DND-41 (cell line): ENCODE measurements around the gene TSPAN9.

Source experiments
- ATAC-seq: fragments of 200-7000 bp; cut with Tn5 transposase; 3 replicates; pipeline ENCODE4 v1.9.1; 2021; ENCODE audit warnings: low read depth; ENCODE audit not compliant: insufficient read depth
- DNase-seq: peaks from one replicate; pipeline ENCODE4 v3.0.0-alpha.2; 2020
- H2AFZ ChIP-seq: 2 replicates; pipeline ENCODE4 v1.6.0; 2012; ENCODE audit warnings: low read depth, low read length
- H3K27ac ChIP-seq: 2 replicates; pipeline ENCODE4 v1.5.1; 2012; ENCODE audit warnings: low read length, inconsistent platforms
- H3K27me3 ChIP-seq: fragments of 200-600 bp; sonication (generic); 2 replicates; pipeline ENCODE4 v1.6.0; 2012; ENCODE audit warnings: low read length, mild to moderate bottlenecking, inconsistent platforms; ENCODE audit not compliant: insufficient read depth, poor library complexity
- H3K36me3 ChIP-seq: 2 replicates; pipeline ENCODE4 v1.5.1; 2012; ENCODE audit warnings: low read length, inconsistent platforms; ENCODE audit not compliant: insufficient read depth
- H3K4me1 ChIP-seq: 2 replicates; pipeline ENCODE4 v1.5.1; 2012; ENCODE audit warnings: mild to moderate bottlenecking, low read length; ENCODE audit not compliant: insufficient read depth
- H3K4me2 ChIP-seq: 2 replicates; pipeline ENCODE4 v1.6.0; 2012; ENCODE audit warnings: mild to moderate bottlenecking, moderate library complexity, low read length, inconsistent platforms; ENCODE audit not compliant: insufficient read depth
- H3K4me3 ChIP-seq, 2 experiments: fragments of 200-600 bp in 1 of 2; shearing (Covaris generic) in 1 of 2; 2 replicates each; pipeline ENCODE4 v1.5.1; 2012 to 2016; ENCODE audit warnings: inconsistent platforms in 2 of 2, low read length in 2 of 2, mild to moderate bottlenecking in 2 of 2, low read depth in 1 of 2, moderate library complexity in 1 of 2
- H3K79me2 ChIP-seq: 2 replicates; pipeline ENCODE4 v1.6.0; 2012; ENCODE audit warnings: low read length, inconsistent platforms; ENCODE audit not compliant: insufficient read depth
- H3K9ac ChIP-seq: 2 replicates; pipeline ENCODE4 v1.6.0; 2012; ENCODE audit warnings: low read depth, mild to moderate bottlenecking, inconsistent platforms, low read length, moderate library complexity
- H3K9me3 ChIP-seq: 2 replicates; pipeline ENCODE4 v1.5.1; 2012; ENCODE audit warnings: low read length, moderate library complexity, mild to moderate bottlenecking, inconsistent platforms; ENCODE audit not compliant: insufficient read depth, severe bottlenecking
- H4K20me1 ChIP-seq: 2 replicates; pipeline ENCODE4 v1.6.0; 2012; ENCODE audit warnings: low read length; ENCODE audit not compliant: insufficient read depth
- CTCF ChIP-seq: IDR thresholded peaks from 2 replicates; pipeline ENCODE4 v1.5.1; 2012; ENCODE audit warnings: borderline replicate concordance, low read length, moderate library complexity, mild to moderate bottlenecking; ENCODE audit not compliant: poor library complexity, severe bottlenecking; ENCODE audit errors: extremely low read depth
- EZH2 ChIP-seq: IDR thresholded peaks from 3 replicates; pipeline ENCODE4 v1.6.1; 2012; ENCODE audit warnings: borderline replicate concordance, low read depth, mild to moderate bottlenecking, moderate library complexity, low read length, inconsistent platforms; ENCODE audit not compliant: severe bottlenecking

TSPAN9 gene

GRCh38 chr12:3117144-3117581 is 40.0 kb downstream of the TSPAN9 start:
- no peak overlapping the region for H3K9ac ChIP-seq
- ATAC-seq (no peak), DNase-seq (no peak)
- no peak overlapping the region for H2AFZ ChIP-seq
- H3K9me3 ChIP-seq = no peaks in the 10 kb centered on the region
- no peak overlapping the region for H3K27ac ChIP-seq
- no peak overlapping the region for H3K4me2 ChIP-seq
- H3K36me3 ChIP-seq = no peaks in the 10 kb centered on the region
- H4K20me1 ChIP-seq = peaks cover 2% of the 10 kb centered on the region
- H3K4me1 ChIP-seq = no peaks in the 10 kb centered on the region
- no peak overlapping the region for H3K4me3 ChIP-seq
- H3K79me2 ChIP-seq = no peaks in the 10 kb centered on the region
- peaks cover 7% of the 10 kb centered on the region for H3K27me3 ChIP-seq
- TF ChIP-seq EZH2 (no peak), CTCF (no peak)

- Histone ChIP-seq H3K4me3 (no peak overlapping the region), H3K9ac (no peak overlapping the region), H3K9me3 (no peaks in the 10 kb centered on the region), H3K27me3 (peaks cover 7% of the 10 kb centered on the region), H3K79me2 (no peaks in the 10 kb centered on the region), H2AFZ (no peak overlapping the region), H4K20me1 (peaks cover 2% of the 10 kb centered on the region), H3K27ac (no peak overlapping the region), H3K36me3 (no peaks in the 10 kb centered on the region), H3K4me2 (no peak overlapping the region), H3K4me1 (no peaks in the 10 kb centered on the region)
- no peak for ATAC-seq
- TF ChIP-seq EZH2 (no peak), CTCF (no peak)
- no peak for DNase-seq
Measured at GRCh38 chr12:3117591-3118015, 40.4 kb downstream of the TSPAN9 start.

GRCh38 chr12:3119192-3119755 is 42.1 kb downstream of the TSPAN9 start:
- no peaks in the 10 kb centered on the region for H3K36me3 ChIP-seq
- H4K20me1 ChIP-seq = peaks cover 2% of the 10 kb centered on the region; the same call in 1 of the 2 replicates

More at GRCh38 chr12:3119192-3119755, 42.1 kb downstream of the TSPAN9 start:
- no peak for TF ChIP-seq CTCF
- ATAC-seq (no peak), DNase-seq (no peak)
- Histone ChIP-seq H3K9me3 (no peaks in the 10 kb centered on the region), H3K4me1 (no peaks in the 10 kb centered on the region), H2AFZ (no peak overlapping the region), H3K4me2 (no peak overlapping the region), H3K27me3 (peaks cover 7% of the 10 kb centered on the region), H3K4me3 (no peak overlapping the region), H3K79me2 (no peaks in the 10 kb centered on the region), H3K27ac (no peak overlapping the region), H3K9ac (no peak overlapping the region)
